ENCODE results near the gene S1PR3.

Gene S1PR3

DNA sequence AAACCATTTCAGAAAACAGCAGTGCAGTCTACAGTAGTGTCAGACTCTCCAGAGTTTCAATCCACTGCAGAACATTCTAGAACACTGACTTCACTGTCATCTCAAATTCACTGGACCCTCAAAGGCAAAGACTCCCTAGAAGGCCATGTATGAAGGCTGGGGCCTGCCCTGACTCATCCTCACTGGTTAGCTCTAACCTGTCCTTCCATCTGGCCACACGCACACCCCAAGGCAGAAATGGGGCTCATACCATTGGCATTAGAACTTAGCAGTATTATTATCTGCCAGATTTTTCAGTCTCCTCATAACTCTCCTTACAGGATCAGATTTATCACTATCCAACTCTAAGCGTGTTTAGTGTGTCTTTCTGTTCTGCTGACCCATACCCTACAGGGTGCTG lies 20.4 kb downstream of the S1PR3 start:
- no peak overlapping the region for H3K4me3 ChIP-seq (replicated peaks in 1 of 2; ENCODE audit: low read depth in 2 of 2, low read length in 2 of 2)
- no peak for TF ChIP-seq CTCF (IDR thresholded peaks at IDR 0.05; ENCODE audit: low read depth, low read length)
- no peak for DNase-seq (ENCODE audit: low read depth in 2 of 2)

GRCh38 chr9:89012294-89013042 lies 21.2 kb downstream of the S1PR3 start:
- no peak for TF ChIP-seq CTCF (IDR thresholded peaks at IDR 0.05; ENCODE audit: low read depth, low read length)
- H3K4me3 ChIP-seq (replicated peaks in 1 of 2; ENCODE audit: low read depth in 2 of 2, low read length in 2 of 2), result no peak overlapping the region
- no peak for DNase-seq (ENCODE audit: low read depth in 2 of 2)

- no peak for TF ChIP-seq CTCF (IDR thresholded peaks at IDR 0.05; ENCODE audit: low read depth, low read length)
- no peak overlapping the region for H3K4me3 ChIP-seq (replicated peaks in 1 of 2; ENCODE audit: low read depth in 2 of 2, low read length in 2 of 2)
- no peak for DNase-seq (ENCODE audit: low read depth in 2 of 2)
These were observed 22.4 kb downstream of the S1PR3 start for GRCh38 chr9:89013660-89014059.

GRCh38 chr9:89014153-89014552 lies 22.9 kb downstream of the S1PR3 start:
- DNase-seq (ENCODE audit: low read depth in 2 of 2), result no peak
- no peak overlapping the region for H3K4me3 ChIP-seq (replicated peaks in 1 of 2; ENCODE audit: low read depth in 2 of 2, low read length in 2 of 2)
- TF ChIP-seq CTCF (IDR thresholded peaks at IDR 0.05; ENCODE audit: low read depth, low read length), result no peak

GRCh38 chr9:89015336-89015735 lies 24.1 kb downstream of the S1PR3 start:
- TF ChIP-seq CTCF (IDR thresholded peaks at IDR 0.05; ENCODE audit: low read depth, low read length), result no peak
- H3K4me3 ChIP-seq (replicated peaks in 1 of 2; ENCODE audit: low read depth in 2 of 2, low read length in 2 of 2), result no peak overlapping the region
- DNase-seq (ENCODE audit: low read depth in 2 of 2), result peak in 1 of 2 donors; percentile 62

- DNase-seq (ENCODE audit: low read depth in 2 of 2), result no peak
- H3K4me3 ChIP-seq (replicated peaks in 1 of 2; ENCODE audit: low read depth in 2 of 2, low read length in 2 of 2), result no peak overlapping the region
- TF ChIP-seq CTCF (IDR thresholded peaks at IDR 0.05; ENCODE audit: low read depth, low read length), result no peak
These were observed 29.5 kb downstream of the S1PR3 start for GRCh38 chr9:89020754-89021153.

All from cardiac fibroblast (primary cell).